SU-DHL-6 (cell line): ENCODE results near the gene PSKH1.

Source experiments
- H2AFZ ChIP-seq: fragments of 200-600 bp; sonication (generic); 2 replicates; pipeline ENCODE4 v1.6.1; 2014; ENCODE audit warnings: low read depth, mild to moderate bottlenecking, moderate library complexity, mixed read lengths, antibody characterized with exemption, low read length; ENCODE audit not compliant: severe bottlenecking
- H3F3A ChIP-seq: fragments of 200-600 bp; shearing (Covaris generic); 2 replicates; pipeline ENCODE4 v1.6.0; 2016; ENCODE audit warnings: antibody characterized with exemption, mild to moderate bottlenecking; ENCODE audit not compliant: insufficient read depth
- H3K27ac ChIP-seq: fragments of 200-600 bp; sonication (generic); 2 replicates; pipeline ENCODE4 v1.5.1; 2016; ENCODE audit warnings: low read depth, mild to moderate bottlenecking, low read length, moderate library complexity, mixed read lengths
- H3K27me3 ChIP-seq: fragments of 200-600 bp; sonication (generic), shearing (Covaris generic); 2 replicates; pipeline ENCODE4 v1.6.0; 2014; ENCODE audit warnings: mild to moderate bottlenecking, low read length
- H3K36me3 ChIP-seq: fragments of 200-600 bp; sonication (generic); 2 replicates; pipeline ENCODE4 v1.6.1; 2014; ENCODE audit warnings: mild to moderate bottlenecking, low read length, mixed read lengths
- H3K4me2 ChIP-seq: fragments of 300-600, 200-600 bp; shearing (Covaris generic), sonication (generic); 2 replicates; pipeline ENCODE4 v1.6.0; 2014; ENCODE audit warnings: low read length, low read depth, mild to moderate bottlenecking; ENCODE audit not compliant: poor library complexity, severe bottlenecking
- H3K4me3 ChIP-seq: fragments of 200-600 bp; sonication (generic); 2 replicates; pipeline ENCODE4 v1.5.1; 2014; ENCODE audit warnings: antibody characterized with exemption, low read length, mild to moderate bottlenecking, mixed read lengths; ENCODE audit not compliant: insufficient read depth, poor library complexity, severe bottlenecking
- H3K79me2 ChIP-seq: fragments of 200-600 bp; sonication (generic); 2 replicates; pipeline ENCODE4 v1.6.1; 2014; ENCODE audit warnings: mild to moderate bottlenecking, low read length, moderate library complexity; ENCODE audit not compliant: insufficient read depth
- H3K9ac ChIP-seq: fragments of 200-600 bp; sonication (generic); 2 replicates; pipeline ENCODE4 v1.7.0; 2014; ENCODE audit warnings: mild to moderate bottlenecking, low read length
- H3K9me2 ChIP-seq: fragments of 200-600 bp; sonication (generic); replicated peaks from 2 replicates; pipeline ENCODE4 v1.6.1; 2014; ENCODE audit warnings: low read length; ENCODE audit not compliant: insufficient read depth
- H3K9me3 ChIP-seq: fragments of 200-600 bp; sonication (generic); 2 replicates; pipeline ENCODE4 v1.6.1; 2014; ENCODE audit warnings: low read length, mixed read lengths; ENCODE audit not compliant: insufficient read depth
- H4K20me1 ChIP-seq: fragments of 200-600 bp; sonication (generic); 2 replicates; pipeline ENCODE4 v1.6.1; 2014; ENCODE audit warnings: low read depth, mild to moderate bottlenecking, antibody characterized with exemption, low read length, moderate library complexity, mixed read lengths
- CTCF ChIP-seq: fragments of 200-600 bp; sonication (generic); IDR thresholded peaks from one replicate; pipeline ENCODE4 v1.5.1; 2017; ENCODE audit warnings: antibody characterized with exemption, mild to moderate bottlenecking, low read length, moderate library complexity; ENCODE audit not compliant: insufficient read depth, poor library complexity, severe bottlenecking
- EZH2phosphoT487 ChIP-seq: fragments of 200-600 bp; sonication (generic), shearing (Covaris generic); conservative IDR thresholded peaks from 2 replicates; pipeline ENCODE4 v1.6.1; 2018; ENCODE audit warnings: mild to moderate bottlenecking, antibody characterized with exemption, low read length, moderate library complexity, mixed read lengths

PSKH1 gene

GRCh38 chr16:67901734-67902133 lies 8.7 kb downstream of the PSKH1 start:
- Histone ChIP-seq H3K27ac (no peak overlapping the region), H4K20me1 (no peaks in the 10 kb centered on the region), H3K4me2 (no peak overlapping the region), H3F3A (no peaks in the 10 kb centered on the region), H3K9me2 (no peaks in the 10 kb centered on the region), H3K9me3 (no peaks in the 10 kb centered on the region), H2AFZ (no peak overlapping the region), H3K36me3 (no peaks in the 10 kb centered on the region), H3K27me3 (no peaks in the 10 kb centered on the region), H3K4me3 (no peak overlapping the region), H3K79me2 (no peaks in the 10 kb centered on the region), H3K9ac (no peak overlapping the region)
- TF ChIP-seq CTCF, result no peak
- no peak for TF ChIP-seq EZH2phosphoT487

- Histone ChIP-seq H4K20me1 (no peaks in the 10 kb centered on the region), H3K4me3 (no peak overlapping the region), H3K27ac (no peak overlapping the region), H3K27me3 (no peaks in the 10 kb centered on the region), H3F3A (no peaks in the 10 kb centered on the region), H3K9me2 (no peaks in the 10 kb centered on the region), H3K79me2 (no peaks in the 10 kb centered on the region), H3K36me3 (no peaks in the 10 kb centered on the region), H2AFZ (no peak overlapping the region), H3K4me2 (no peak overlapping the region), H3K9ac (no peak overlapping the region), H3K9me3 (no peaks in the 10 kb centered on the region)
- TF ChIP-seq CTCF (no peak), EZH2phosphoT487 (no peak)
Observed at GRCh38 chr16:67902831-67903230, 9.8 kb downstream of the PSKH1 start.

GRCh38 chr16:67907397-67908180 lies 14.5 kb downstream of the PSKH1 start:
- H2AFZ ChIP-seq, result no peak overlapping the region
- H3F3A ChIP-seq, result no peaks in the 10 kb centered on the region
- no peaks in the 10 kb centered on the region for H3K9me2 ChIP-seq
- H3K27ac ChIP-seq, result no peak overlapping the region
- H3K36me3 ChIP-seq, result no peaks in the 10 kb centered on the region
- H3K9me3 ChIP-seq, result no peaks in the 10 kb centered on the region
- no peak overlapping the region for H3K4me3 ChIP-seq
- H3K27me3 ChIP-seq, result no peaks in the 10 kb centered on the region
- H3K9ac ChIP-seq, result no peak overlapping the region
- no peak overlapping the region for H3K4me2 ChIP-seq
- no peaks in the 10 kb centered on the region for H3K79me2 ChIP-seq
- H4K20me1 ChIP-seq, result no peaks in the 10 kb centered on the region
- no peak for TF ChIP-seq CTCF
- TF ChIP-seq EZH2phosphoT487, result no peak
